ENCODE results near the gene TEDC1.
A peak's percentile ranks its signal among the peaks of the same experiment; 100 is the strongest.

TEDC1 gene

GRCh38 chr14:105474483-105475268, 16.4 kb upstream of the TEDC1 start, which contains the start of gene CRIP2:
TSS of gene CRIP2 (plus strand) at chr14:105474821. CDS start at chr14:105474863, 42 bp downstream.
- no peak for DNase-seq

DNA sequence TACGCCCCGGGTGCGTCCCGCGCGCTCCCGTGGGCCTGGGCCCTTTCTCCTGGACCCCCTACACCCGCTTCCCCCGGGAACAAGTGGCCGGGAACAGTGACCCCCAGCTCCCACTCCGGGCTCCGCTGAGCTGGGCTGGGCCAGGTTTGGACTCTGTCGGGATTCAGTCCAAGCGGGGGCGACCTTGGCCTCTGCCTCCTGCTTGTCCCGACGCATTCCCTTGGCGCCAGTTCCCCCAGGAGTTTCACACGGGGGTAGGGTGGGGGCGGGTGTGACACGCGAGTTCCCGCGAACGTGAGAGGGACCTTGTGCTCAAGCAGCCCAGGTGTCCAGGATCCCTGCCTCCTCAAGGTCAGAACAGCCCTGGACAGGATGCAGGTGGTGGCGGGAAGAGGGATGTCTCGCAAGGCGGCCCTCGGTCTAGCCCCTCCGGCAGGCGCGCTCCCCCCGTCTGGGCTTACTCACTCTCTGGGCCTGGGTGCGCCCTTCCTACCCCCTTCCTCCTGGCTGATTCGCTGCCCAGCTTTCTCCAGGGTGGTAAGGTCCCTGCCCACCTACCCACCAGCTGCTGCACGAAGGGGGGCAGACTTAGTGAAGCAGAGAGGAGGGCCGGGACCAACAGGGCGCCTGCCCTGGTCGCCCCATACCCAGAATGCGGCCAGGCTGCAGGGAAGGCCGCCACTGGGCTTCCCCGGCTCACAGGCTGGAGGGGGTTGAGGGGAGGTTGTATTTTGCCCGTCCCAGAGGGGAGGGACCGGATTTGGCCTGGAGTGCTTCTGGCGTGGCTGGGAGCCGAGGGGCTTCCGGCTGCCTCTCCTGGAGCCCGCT, 15.6 kb upstream of the TEDC1 start:
- no peak for DNase-seq

DNA sequence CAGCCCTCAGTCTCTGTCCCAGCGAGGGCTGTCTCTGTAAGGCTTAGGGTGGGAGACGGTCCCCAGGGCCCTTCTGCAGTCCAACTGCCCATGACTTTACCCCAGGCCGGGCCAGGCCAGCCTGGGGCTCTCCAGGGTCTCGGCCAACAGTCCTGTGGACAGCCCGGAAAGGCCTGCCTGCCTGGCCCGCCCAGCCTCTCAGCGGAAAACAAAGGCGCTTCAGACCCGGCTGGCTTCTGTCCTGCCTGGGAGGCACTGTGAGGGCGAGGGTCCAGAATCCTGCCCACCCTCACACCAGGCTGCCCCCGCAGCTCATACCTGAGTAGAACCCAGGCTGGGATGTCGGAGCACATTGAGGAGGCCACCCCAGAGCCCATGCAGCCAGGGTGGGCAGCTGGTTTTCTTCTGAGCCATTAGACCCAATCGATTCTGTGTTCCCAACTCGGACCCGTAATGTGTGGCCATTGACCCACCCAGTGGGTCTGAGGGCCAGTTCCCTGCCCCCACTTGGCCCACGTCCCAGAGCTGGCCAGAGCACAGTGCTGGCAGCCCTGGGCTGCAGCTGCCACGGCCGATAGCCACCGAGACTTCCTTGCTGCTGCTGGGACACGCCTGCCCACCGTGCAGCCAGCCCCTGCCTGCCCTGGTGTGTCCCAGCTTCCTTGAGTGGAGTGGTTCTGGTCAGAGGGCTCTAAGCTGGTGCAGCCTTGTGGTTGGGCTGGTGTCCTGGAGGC, 14.8 kb upstream of the TEDC1 start:
- DNase-seq = no peak

DNA sequence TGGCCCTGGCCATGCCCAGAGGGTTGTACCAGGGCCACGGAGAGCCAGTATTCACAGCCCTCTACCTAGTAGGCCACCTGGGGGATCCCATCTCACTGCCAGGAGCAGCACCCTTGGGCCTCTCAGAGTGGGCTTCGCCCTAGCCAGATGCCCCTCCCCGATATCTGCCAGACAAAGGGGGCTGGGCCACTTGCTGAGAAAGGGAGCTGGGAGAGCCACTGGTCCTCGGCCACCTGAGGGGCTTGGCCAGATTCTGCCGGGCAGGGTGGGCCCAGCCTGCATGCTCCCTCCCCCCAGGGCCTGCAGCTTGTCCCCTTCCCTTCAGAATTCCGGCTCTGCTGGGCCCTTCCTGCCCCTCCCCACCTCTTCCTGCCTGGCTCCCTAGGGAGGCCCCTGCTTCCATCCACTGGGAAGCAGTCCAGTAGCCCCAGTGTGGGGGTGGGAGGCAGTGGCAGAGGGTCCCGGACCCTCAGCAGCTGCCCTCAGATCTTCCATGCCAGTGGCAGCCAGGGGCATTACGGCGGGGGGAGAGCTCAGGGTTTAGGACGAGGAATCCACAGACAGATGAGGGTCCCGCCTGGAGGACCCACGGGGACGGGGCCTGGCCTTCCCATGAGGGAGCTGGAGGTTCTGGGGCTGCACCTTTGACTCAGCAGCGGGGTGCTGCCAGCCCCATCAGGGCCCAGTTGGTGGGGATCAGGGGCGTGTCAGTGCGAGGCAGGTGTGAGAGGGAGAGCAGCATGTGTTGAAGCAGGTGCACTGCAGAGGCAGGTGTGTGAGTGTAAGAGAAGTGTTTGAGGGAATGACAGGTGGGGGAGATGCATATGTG, 14.0 kb upstream of the TEDC1 start:
- no peak for DNase-seq

DNA sequence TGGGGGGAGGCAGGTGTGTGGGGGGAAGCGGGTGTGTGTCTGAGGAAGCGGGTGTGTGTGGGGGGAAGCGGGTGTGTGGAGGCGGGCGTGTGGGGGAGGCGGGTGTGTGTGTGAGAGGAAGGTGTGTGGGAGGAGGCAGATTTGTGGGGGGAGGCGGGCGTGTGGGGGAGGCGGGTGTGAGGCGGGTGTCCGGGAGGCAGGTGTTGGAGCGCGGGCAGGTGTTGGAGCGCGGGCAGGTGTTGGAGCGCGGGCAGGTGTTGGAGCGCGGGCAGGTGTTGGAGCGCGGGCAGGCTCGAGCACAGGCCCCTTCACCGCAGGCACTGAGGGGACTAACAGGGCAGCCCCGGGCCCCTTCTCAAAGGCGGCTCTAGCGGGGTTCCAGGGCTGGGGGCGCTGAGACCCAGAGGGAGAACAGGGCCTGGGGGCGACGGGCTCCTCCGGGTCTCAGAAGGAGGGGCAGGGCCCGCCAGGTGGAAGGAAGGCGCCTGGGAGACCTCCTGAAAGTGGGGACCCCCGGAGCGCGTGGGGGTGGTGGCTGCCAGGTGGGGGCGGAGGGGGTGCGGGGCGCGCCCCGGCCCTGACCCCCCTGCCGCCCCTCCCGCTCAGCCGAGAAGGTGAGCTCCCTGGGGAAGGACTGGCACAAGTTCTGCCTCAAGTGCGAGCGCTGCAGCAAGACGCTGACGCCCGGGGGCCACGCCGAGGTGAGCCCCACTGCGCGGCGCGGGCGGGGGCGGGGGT, 13.2 kb upstream of the TEDC1 start:
- no peak for DNase-seq

DNA sequence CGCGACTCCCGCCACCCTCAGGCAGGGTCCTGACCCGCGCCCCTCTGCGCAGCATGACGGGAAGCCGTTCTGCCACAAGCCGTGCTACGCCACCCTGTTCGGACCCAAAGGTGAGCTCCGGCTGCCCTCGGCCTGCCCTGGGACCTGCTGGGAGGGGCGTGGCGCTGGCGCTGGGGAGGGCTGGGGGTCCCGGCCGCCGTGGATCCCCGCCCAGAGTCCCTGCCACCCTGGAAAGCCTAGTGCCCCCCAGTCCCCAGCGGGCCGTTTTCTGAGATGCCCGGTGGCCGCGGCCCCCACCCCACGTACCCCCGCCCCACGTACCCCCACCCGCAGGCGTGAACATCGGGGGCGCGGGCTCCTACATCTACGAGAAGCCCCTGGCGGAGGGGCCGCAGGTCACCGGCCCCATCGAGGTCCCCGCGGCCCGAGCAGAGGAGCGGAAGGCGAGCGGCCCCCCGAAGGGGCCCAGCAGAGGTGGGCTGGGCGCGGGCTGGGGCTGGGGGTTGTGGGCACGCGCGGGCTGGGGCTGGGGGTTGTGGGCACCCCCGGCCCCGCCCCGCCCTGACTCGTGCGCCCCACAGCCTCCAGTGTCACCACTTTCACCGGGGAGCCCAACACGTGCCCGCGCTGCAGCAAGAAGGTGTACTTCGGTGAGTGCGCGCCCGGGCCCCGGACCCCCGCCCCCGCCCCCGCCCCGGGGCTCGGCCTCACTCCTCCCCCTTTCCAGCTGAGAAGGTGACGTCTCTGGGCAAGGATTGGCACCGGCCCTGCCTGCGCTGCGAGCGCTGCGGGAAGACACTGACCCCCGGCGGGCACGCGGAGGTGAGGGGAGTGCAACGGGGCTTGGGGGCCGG, 12.4 kb upstream of the TEDC1 start:
- no peak for DNase-seq

GRCh38 chr14:105479431-105480158, 11.5 kb upstream of the TEDC1 start:
- no peak for DNase-seq

- DNase-seq = no peak
Measured at GRCh38 chr14:105480199-105480746, 10.8 kb upstream of the TEDC1 start.

- DNase-seq = peak in 1 of 2 experiments; percentile 28
Measured at GRCh38 chr14:105480807-105481801, 9.9 kb upstream of the TEDC1 start.

- DNase-seq = no peak
Measured at GRCh38 chr14:105481886-105482457, 9.1 kb upstream of the TEDC1 start.

- DNase-seq = no peak
Measured at GRCh38 chr14:105482486-105483110, 8.4 kb upstream of the TEDC1 start.

DNA sequence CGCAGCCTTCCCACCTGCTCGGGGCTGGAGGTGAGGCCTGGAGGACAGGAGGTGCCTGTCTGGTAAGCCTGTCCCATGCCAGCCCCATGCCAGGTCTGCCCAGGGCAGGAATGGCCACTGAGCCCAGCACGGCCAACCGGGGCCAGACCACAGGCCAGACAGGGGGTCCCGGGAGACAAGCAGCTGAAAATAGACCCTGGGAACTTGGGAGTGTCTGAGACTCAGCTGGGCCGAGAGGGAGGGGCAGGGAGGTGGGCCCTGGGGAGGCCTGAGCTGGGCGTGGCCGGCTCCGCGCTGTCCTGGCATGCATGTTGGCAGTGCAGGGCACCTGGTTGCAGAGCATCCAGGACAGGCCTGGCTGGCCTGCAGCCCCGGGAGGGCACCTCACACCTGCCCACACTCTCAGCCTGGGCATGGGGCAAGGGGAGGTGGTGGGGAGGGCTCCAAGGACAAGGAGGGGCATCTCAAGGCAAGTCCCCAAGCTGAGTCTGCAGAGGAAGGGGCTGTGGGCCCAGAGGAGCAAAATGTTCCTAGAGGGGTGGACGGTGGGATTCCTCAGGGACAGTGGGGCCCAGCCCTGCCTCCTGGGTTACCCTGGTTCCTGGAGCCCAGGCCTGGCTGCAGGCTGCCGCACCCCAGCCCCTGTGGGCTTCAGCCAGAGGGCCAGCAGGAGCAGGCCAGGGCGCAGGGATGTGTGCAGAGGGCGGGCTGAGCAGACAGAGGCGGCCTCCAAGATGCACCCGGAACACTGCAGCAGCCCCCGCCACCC, 7.6 kb upstream of the TEDC1 start:
- DNase-seq = no peak

- DNase-seq = no peak
Measured at GRCh38 chr14:105484069-105484996, 6.7 kb upstream of the TEDC1 start.

GRCh38 chr14:105484997-105485393, 6.1 kb upstream of the TEDC1 start:
- no peak for DNase-seq

- no peak for DNase-seq
Measured at GRCh38 chr14:105485739-105486162, 5.3 kb upstream of the TEDC1 start.

Measured in cerebellar nuclear complex (tissue), 1 donor.